ENCODE data around the gene PNPLA2.

PNPLA2 gene

DNA sequence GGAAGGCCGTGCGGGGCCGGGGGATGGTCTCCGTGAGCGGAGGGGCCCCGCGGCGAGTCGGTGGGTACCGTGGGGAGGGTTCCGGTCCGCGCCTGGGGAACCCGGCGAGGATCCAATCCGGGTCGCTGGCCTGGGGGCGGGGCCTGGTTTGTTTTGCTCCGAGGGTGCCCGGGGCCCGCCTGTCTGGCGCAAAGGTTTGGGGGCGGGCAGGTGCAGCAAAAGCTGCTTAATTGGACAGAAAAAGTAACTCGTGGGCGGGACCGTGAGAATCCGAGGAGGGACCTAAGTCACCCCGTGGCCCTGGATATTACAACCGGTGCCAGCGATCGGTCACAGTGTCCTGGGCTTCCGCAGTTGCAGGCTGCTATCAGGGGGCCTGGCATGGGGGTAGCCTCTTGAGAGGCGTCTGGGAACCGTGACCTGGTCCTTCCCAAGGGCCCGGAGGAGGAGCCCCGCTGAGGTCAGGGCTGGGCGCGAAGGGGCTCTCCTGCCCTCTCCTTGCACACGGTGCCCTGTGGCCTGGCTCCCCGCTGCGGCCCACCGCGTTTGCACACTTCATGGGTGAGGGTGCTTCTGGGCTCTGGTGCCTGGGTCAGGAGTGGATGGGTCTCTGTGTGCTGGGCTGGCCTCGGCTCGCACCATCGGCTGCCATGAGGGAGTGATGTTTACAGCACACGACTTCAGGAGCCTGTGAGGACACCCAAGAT is 1.4 kb downstream of the PNPLA2 start:
- DNase-seq = peak; percentile 96

DNA sequence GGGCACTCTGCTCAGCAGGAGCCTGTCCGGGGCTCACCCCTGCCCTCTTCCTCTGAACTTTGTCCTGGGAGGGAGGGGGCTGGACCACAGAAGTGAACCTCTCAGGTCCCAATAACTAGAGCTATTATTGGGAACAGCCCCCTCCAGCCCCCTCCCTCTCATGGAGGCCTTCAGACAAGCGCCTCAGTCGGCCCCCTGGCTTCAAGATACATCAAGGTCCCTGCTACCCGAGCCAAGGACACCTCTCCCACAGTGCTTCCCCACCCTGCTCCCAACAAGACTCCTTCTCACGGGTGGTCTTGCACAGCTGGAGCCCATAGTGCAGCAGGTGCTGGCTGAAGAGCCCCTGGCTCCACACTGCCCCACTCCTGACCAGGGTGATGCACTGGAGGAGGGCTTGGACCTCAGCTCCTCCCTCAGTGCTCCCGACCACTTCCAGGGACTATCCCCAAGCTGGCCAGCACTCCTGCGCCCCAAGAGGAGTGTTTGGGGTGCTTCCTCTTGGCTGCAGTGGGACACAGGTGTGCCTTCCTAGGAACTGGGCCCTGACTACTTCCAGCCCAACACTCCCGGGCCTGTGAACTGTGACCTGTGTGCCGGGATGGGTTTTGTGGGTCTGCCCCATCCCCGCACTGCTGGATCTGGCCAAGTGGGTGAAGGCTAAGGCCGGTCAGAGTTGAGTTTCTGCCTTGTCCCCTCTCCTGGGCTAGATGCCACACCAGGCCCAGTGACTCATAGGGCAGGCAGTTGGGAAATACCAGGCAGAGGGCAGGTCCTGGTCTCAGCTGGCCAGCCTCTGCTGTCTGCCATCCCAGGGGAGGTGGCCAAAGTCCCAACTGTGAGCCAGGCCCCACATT is 2.2 kb downstream of the PNPLA2 start:
- no peak for DNase-seq

DNA sequence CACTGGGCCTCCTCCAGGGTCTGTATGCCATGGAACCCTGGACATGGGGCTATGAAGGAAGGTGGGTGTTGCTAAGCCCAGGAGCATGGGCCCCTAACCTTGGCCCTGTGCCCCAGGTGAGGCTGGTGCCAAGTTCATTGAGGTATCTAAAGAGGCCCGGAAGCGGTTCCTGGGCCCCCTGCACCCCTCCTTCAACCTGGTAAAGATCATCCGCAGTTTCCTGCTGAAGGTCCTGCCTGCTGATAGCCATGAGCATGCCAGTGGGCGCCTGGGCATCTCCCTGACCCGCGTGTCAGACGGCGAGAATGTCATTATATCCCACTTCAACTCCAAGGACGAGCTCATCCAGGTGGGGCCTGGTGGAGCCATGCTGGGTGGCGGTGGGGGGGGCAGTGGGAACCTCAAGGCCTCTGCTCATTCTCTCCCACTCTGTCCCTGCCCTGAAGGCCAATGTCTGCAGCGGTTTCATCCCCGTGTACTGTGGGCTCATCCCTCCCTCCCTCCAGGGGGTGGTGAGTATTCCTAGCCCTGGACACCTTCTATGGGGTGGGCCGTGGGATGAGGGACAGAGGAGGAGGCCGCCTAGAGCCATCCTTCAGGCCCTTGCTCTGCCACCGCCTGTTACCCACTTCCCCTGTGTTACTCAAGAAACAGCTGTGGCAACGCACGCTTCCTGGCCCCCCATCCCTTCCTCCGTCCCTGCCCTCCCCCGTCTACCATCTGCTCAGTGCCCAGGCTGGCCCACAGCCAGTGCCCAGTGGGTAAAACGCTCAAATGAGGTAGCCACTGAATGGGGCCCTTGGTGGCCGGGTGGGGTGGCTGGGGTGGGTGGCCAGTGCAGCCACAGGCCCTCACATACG is 3.0 kb downstream of the PNPLA2 start:
- no peak for DNase-seq

- DNase-seq = no peak
These were observed 5.0 kb downstream of the PNPLA2 start for GRCh38 chr11:823441-824291.

- DNase-seq = no peak
These were observed 5.7 kb downstream of the PNPLA2 start for GRCh38 chr11:824292-824880.

- no peak for DNase-seq
These were observed 6.2 kb downstream of the PNPLA2 start for GRCh38 chr11:824942-825341.

- no peak for DNase-seq
These were observed 6.9 kb downstream of the PNPLA2 start for GRCh38 chr11:825366-826226.

- no peak for DNase-seq
These were observed 7.5 kb downstream of the PNPLA2 start for GRCh38 chr11:826227-826621.

GRCh38 chr11:826836-827145 is 8.1 kb downstream of the PNPLA2 start:
- DNase-seq = no peak

- DNase-seq = no peak
These were observed 8.6 kb downstream of the PNPLA2 start for GRCh38 chr11:827146-827896.

- no peak for DNase-seq
These were observed 9.1 kb downstream of the PNPLA2 start, which contains the start of gene CRACR2B for GRCh38 chr11:827897-828192. CRACR2B (plus strand) TSS chr11:827919; CDS start chr11:828608, 689 bp downstream.

GRCh38 chr11:828506-829175 is 9.9 kb downstream of the PNPLA2 start:
- DNase-seq = no peak

- no peak for DNase-seq
These were observed 10.6 kb downstream of the PNPLA2 start for GRCh38 chr11:829176-829846.

- DNase-seq = no peak
These were observed 11.2 kb downstream of the PNPLA2 start for GRCh38 chr11:829847-830294.

DNA sequence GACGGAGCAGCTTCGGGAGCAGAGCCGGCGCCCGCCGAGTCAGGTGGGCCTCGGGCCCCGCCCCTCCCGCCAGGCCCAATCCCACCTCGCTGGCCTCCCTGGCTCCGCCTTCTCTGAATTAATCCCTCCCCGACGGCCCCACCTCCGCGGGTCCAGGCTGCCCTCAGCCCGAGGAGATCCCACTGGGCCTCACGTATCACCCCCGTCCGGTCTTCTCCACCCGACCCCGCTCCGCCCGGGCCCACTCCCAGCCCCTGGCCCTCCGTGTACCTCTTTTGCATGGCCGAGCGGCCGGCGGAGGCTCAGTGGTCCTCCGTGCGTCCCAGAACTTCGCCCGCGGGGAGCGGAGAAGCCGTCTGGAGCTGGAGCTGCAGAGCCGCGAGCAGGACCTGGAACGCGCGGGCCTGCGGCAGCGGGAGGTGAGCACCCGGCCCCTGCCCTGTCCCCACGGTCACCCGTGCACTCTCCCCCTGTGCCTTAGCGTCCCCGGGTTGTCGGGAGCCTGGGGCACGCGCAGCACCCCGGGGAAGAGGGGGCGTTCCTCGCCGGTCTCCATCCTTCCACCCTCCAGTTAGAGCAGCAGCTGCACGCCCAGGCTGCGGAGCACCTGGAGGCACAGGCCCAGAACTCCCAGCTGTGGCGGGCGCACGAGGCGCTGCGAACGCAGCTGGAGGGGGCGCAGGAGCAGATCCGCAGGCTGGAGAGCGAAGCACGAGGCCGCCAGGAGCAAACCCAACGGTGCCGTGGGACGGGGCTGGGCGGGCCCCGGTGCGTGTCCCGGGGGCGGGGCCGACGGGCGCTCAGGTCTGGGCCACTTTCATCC is 11.8 kb downstream of the PNPLA2 start:
- DNase-seq = peak; percentile 71

- no peak for DNase-seq
These were observed 12.6 kb downstream of the PNPLA2 start for GRCh38 chr11:831118-831864.

DNA sequence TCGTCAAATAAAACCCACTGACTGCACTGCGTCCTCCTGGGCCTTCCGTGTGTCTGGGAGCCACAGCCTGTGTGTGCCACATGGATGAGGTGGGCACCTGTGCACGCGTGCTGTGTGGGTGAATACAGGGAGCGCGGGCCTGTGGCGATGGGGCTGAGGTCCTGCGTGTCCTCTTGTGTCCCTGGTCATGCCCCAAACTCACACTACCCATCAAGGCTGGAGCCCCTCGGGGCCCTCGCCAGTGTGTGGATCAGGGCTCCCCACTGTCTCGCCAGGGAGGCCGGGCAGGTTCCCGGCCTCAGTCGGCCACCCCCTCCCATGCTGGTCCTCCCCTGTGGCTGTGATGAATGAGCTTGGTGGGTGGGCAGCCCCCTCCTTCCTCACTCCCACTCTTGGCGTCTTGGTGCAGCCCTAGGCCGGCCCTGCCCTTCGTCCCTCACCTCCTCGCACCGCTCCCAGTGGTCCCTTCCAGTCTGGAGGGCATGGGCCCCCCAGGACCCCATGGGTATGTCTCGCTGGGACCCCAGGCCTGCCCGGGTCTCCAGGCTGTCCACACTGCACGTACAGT is 13.3 kb downstream of the PNPLA2 start:
- no peak for DNase-seq

All from activated CD4-positive, alpha-beta T cell treated with anti-CD3 and anti-CD28 coated beads for 48 hours (primary cell).